A549 treated with GW870086 at 1 μM for 4 hours (cell line): ENCODE measurements around the gene ALG8. TPM values are rescaled to one million over a fixed set of nuclear protein-coding genes. Genes with fewer than 3 reads are reported as not detected.

Experiments
- total RNA-seq: library from RNA; stranded (reverse); fragments of 200-300 nt; extraction: Qiagen RNA extraction; gene quantifications from 5 replicates; pipeline ENCODE4 v1.2.3, GENCODE V29; 2022; ENCODE audit warnings: low read depth

The ALG8 gene
- total RNA-seq = 47.5 to 64.3 TPM (median 61.3 TPM) in 5 replicates

GRCh38 chr11:78139422-78140391, at the start of gene ALG8:
Gene ALG8, minus strand, starts transcription at chr11:78139626. Its CDS starts 38 bp downstream, at chr11:78139588.

GRCh38 chr11:78188286-78189173, 49.1 kb upstream of the ALG8 start, which contains the start of the genes KCTD21 and USP35:
Gene KCTD21, minus strand, starts transcription at chr11:78188626. Its CDS starts 14,072 bp downstream, at chr11:78174554.
Gene USP35, plus strand, starts transcription at chr11:78188919. Its CDS starts 7,327 bp downstream, at chr11:78196246.

GRCh38 chr11:78079232-78080083, 60.0 kb downstream of the ALG8 start, which contains the start of gene NDUFC2:
Gene NDUFC2, minus strand, starts transcription at chr11:78079862. Its CDS starts 118 bp downstream, at chr11:78079744.

GRCh38 chr11:78063440-78064181, 75.8 kb downstream of the ALG8 start, which contains the start of gene THRSP:
Gene THRSP, plus strand, starts transcription at chr11:78063861. Its CDS starts 21 bp downstream, at chr11:78063882.

Other genes with a start within 250 kb of the ALG8 start
- gene INTS4, start 145.0 kb downstream of the ALG8 start, total RNA-seq = 18.5 to 21.7 TPM (median 19.1 TPM) in 5 replicates
- 1.7 to 2.1 TPM (median 2.0 TPM) in 5 replicates for gene KCTD14, start 116.3 kb downstream of the ALG8 start, total RNA-seq
- not detected in 5 replicates for gene THRSP, start 75.8 kb downstream of the ALG8 start, total RNA-seq
- 247 to 278 TPM (median 252 TPM) in 5 replicates for gene NDUFC2, start 59.8 kb downstream of the ALG8 start, total RNA-seq
- gene KCTD21, start 49.0 kb upstream of the ALG8 start, total RNA-seq = 7.3 to 8.3 TPM (median 7.9 TPM) in 5 replicates
- 6.6 to 8.7 TPM (median 8.4 TPM) in 5 replicates for gene USP35, start 49.3 kb upstream of the ALG8 start, total RNA-seq